ENCODE results near the gene DYNC1LI2. TPM values are rescaled to one million over a fixed set of nuclear protein-coding genes. Genes with fewer than 3 reads are reported as not detected.

The DYNC1LI2 gene
- total RNA-seq, 1 donor from 2014 or later = 157 TPM

- Mint-ChIP-seq H3K36me3 (peaks cover 3% of the 10 kb centered on the region), H3K9me3 (peaks cover 6% of the 10 kb centered on the region), H3K4me3 (no peak overlapping the region), H3K4me1 (peaks cover 25% of the 10 kb centered on the region), H3K27ac (no peak overlapping the region), H3K27me3 (ENCODE audit: low read depth) (no peaks in the 10 kb centered on the region)
- no peak for TF ChIP-seq CTCF (IDR thresholded peaks at IDR 0.05; ENCODE audit: unreplicated experiment)
- DNase-seq (ENCODE audit: low spot score in 2 of 2, unreplicated experiment in 2 of 2) = no peak
Measured at GRCh38 chr16:66713076-66713475, 38.3 kb downstream of the DYNC1LI2 start.

GRCh38 chr16:66712512-66712911, 38.9 kb downstream of the DYNC1LI2 start:
- Mint-ChIP-seq H3K27ac (no peak overlapping the region), H3K4me1 (peaks cover 21% of the 10 kb centered on the region), H3K36me3 (peaks cover 3% of the 10 kb centered on the region), H3K27me3 (ENCODE audit: low read depth) (no peaks in the 10 kb centered on the region), H3K9me3 (peaks cover 6% of the 10 kb centered on the region), H3K4me3 (no peak overlapping the region)
- DNase-seq (ENCODE audit: low spot score in 2 of 2, unreplicated experiment in 2 of 2) = no peak
- TF ChIP-seq CTCF (IDR thresholded peaks at IDR 0.05; ENCODE audit: unreplicated experiment) = no peak

GRCh38 chr16:66711581-66711980, 39.8 kb downstream of the DYNC1LI2 start:
- H3K9me3 Mint-ChIP-seq = peaks cover 6% of the 10 kb centered on the region
- peaks cover under 1% of the 10 kb centered on the region for H3K27me3 Mint-ChIP-seq (ENCODE audit: low read depth)
- H3K4me1 Mint-ChIP-seq = peaks cover 17% of the 10 kb centered on the region
- no peak overlapping the region for H3K27ac Mint-ChIP-seq
- no peak for TF ChIP-seq CTCF (IDR thresholded peaks at IDR 0.05; ENCODE audit: unreplicated experiment)
- no peak for DNase-seq (ENCODE audit: low spot score in 2 of 2, unreplicated experiment in 2 of 2)
- no peak overlapping the region for H3K4me3 Mint-ChIP-seq
- peaks cover 3% of the 10 kb centered on the region for H3K36me3 Mint-ChIP-seq

GRCh38 chr16:66706506-66706880, 44.9 kb downstream of the DYNC1LI2 start:
- Mint-ChIP-seq H3K36me3 (peaks cover 1% of the 10 kb centered on the region), H3K27me3 (ENCODE audit: low read depth) (peaks cover 1% of the 10 kb centered on the region), H3K4me1 (peaks cover 4% of the 10 kb centered on the region), H3K4me3 (no peak overlapping the region), H3K9me3 (no peaks in the 10 kb centered on the region), H3K27ac (no peak overlapping the region)
- DNase-seq (ENCODE audit: low spot score in 2 of 2, unreplicated experiment in 2 of 2) = no peak
- no peak for TF ChIP-seq CTCF (IDR thresholded peaks at IDR 0.05; ENCODE audit: unreplicated experiment)

GRCh38 chr16:66705790-66706505, 45.5 kb downstream of the DYNC1LI2 start:
- Mint-ChIP-seq H3K4me3 (no peak overlapping the region), H3K27ac (no peak overlapping the region), H3K36me3 (peaks cover 1% of the 10 kb centered on the region), H3K4me1 (peaks cover 4% of the 10 kb centered on the region), H3K9me3 (no peaks in the 10 kb centered on the region), H3K27me3 (ENCODE audit: low read depth) (peaks cover 1% of the 10 kb centered on the region)
- DNase-seq (ENCODE audit: low spot score in 2 of 2, unreplicated experiment in 2 of 2) = no peak
- TF ChIP-seq CTCF (IDR thresholded peaks at IDR 0.05; ENCODE audit: unreplicated experiment) = no peak

All from mesothelial cell of epicardium (in vitro differentiated cells).